Measurements from ENCODE around the gene NUFIP2.
"Not testable (repeated sequence)": the region's sequence is repeated elsewhere in the genome, so short reads cannot be mapped to it uniquely, and the experiment has no call there.

DNA sequence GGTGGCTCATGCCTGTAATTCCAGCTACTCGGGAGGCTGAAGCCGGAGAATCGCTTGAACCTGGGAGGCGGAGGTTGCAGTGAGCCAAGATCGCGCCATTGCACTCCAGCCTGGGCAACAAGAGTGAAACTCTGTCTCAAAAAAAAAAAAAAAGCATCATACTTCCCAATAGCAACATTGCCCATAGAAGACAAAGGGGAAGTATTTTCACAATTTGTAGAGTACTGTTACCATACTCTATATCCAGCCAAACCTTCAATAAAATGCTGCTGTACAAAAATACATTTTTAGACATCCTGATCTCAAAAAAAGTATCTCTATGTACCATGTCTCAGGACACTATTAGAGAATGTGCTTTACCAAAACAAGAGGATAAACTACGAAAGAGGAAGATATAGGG, 59.0 kb downstream of the NUFIP2 start:
- not testable (repeated sequence) for TF ChIP-seq POLR2AphosphoS5 (IDR thresholded peaks at IDR 0.05; ENCODE audit: borderline replicate concordance, low read depth, low read length); EZH2 (IDR thresholded peaks at IDR 0.05); FOXP2 (optimal IDR thresholded peaks at IDR 0.05; ENCODE audit: control extremely low read depth, extremely low read length, insufficient read depth)

All from SK-N-MC (cell line).